Liver (tissue), 3 donors: ENCODE data around the gene CALCR.

Source experiments
- CTCF ChIP-seq: fragments of 150-350 bp; IDR thresholded peaks from 2 replicates; pipeline ENCODE4 v1.5.1; 2017; ENCODE audit warnings: improper control_type of control experiment, low read depth, low read length; ENCODE audit not compliant: missing input control
- MAX ChIP-seq: IDR thresholded peaks from 2 replicates; pipeline ENCODE4 v1.6.1; 2016; ENCODE audit warnings: antibody characterized with exemption
- NR2F2 ChIP-seq: IDR thresholded peaks from 2 replicates; pipeline ENCODE4 v1.6.1; 2016; ENCODE audit warnings: antibody characterized with exemption
- TAF1 ChIP-seq: conservative IDR thresholded peaks from 2 replicates; pipeline ENCODE4 v1.6.1; 2016; ENCODE audit warnings: antibody characterized with exemption, mild to moderate bottlenecking
- donor health status: healthy.
- donor health status: healthy.

- TF ChIP-seq CTCF, result no peak
- TF ChIP-seq TAF1, result no peak
- no peak for TF ChIP-seq MAX
- no peak for TF ChIP-seq NR2F2
Measured at GRCh38 chr7:93426155-93426696, 148.3 kb downstream of the CALCR start.
